Adrenal gland (tissue), 12 donors: ENCODE results near the gene C1orf105. TPM values are rescaled to one million over a fixed set of nuclear protein-coding genes. Genes with fewer than 3 reads are reported as not detected.

Source experiments
- DNase-seq, 7 donors: peaks; one replicate each; pipeline ENCODE4 v3.0.0-alpha.2; 2019 to 2020
- H3K27ac ChIP-seq, 5 donors: fragments of 200-600 bp; sonication (generic) in 4 of 5; 1 replicate in 3 of 5; 2 replicates in 2 of 5; pipeline versions ENCODE4 v1.5.1 to v1.8.0; 2016 to 2020; ENCODE audit warnings: mild to moderate bottlenecking in 1 of 5
- H3K27me3 ChIP-seq: fragments of 200-600 bp; 2 replicates; pipeline ENCODE4 v1.8.0; 2021
- H3K36me3 ChIP-seq, 2 donors: fragments of 200-600 bp; replicated peaks in 1 of 2; 1 replicate in 1 of 2; 2 replicates in 1 of 2; pipeline versions ENCODE4 v1.5.1 to v1.8.0; 2018 to 2022
- H3K4me1 ChIP-seq, 2 donors: fragments of 200-600 bp; replicated peaks in 1 of 2; 1 replicate in 1 of 2; 2 replicates in 1 of 2; pipeline versions ENCODE4 v1.5.1 to v1.8.0; 2018 to 2021
- H3K4me3 ChIP-seq, 4 donors: fragments of 200-600 bp; sonication (generic) in 3 of 4; one replicate each; pipeline ENCODE4 v1.5.1; 2016 to 2018
- H3K9me3 ChIP-seq, 3 donors: fragments of 200-600 bp; sonication (generic) in 1 of 3; replicated peaks in 1 of 3; 1 replicate in 2 of 3; 2 replicates in 1 of 3; pipeline versions ENCODE4 v1.5.1 to v1.8.0; 2016 to 2021
- CTCF ChIP-seq, 6 experiments: fragments of 450-650 bp in 4 of 6; fragments of 200-600 bp in 2 of 6; sonication (generic) in 1 of 6; IDR thresholded peaks; 1 replicate in 5 of 6; 2 replicates in 1 of 6; pipeline versions ENCODE4 v1.5.1 to v1.8.0; 2016 to 2021; ENCODE audit warnings: antibody characterized with exemption in 6 of 6, mild to moderate bottlenecking in 2 of 6, moderate library complexity in 1 of 6
- POLR2A ChIP-seq, 2 donors: fragments of 450-650 bp; IDR thresholded peaks; one replicate each; pipeline ENCODE4 v1.6.1; 2017; ENCODE audit warnings: antibody characterized with exemption in 2 of 2, mild to moderate bottlenecking in 2 of 2, moderate library complexity in 1 of 2
- WGBS, 4 donors: extraction: QIAGEN DNeasy Blood & Tissue Kit in 2 of 4; methylation state at CpG; one replicate each; pipeline versions ENCODE4 v1.1.5 to v1.1.7; 2013 to 2017; 5-methylcytosine and 5-hydroxymethylcytosine counted together
- intact Hi-C, 2 donors: fragments of 100-400 bp; cut with DNase I; formaldehyde crosslinking; loops; one replicate each; pipeline versions ENCODE4 v1.14.1 to v1.15.0; 2022 to 2023
- polyA plus RNA-seq, 3 donors: library from polyadenylated mRNA; stranded (reverse); fragments of 200-250 nt in 2 of 3; fragments of 350-450 nt in 1 of 3; fragmentation: Illumina TruSeq in 1 of 3; extraction: RNeasy Lipid Tissue Mini Kit (QIAGEN cat#74804) in 1 of 3; gene quantifications; one replicate each; pipeline ENCODE4 v1.2.3, GENCODE V29; 2013 to 2014
- total RNA-seq, 9 donors: library from RNA; depleted of rRNA in 4 of 9; stranded (reverse); fragments of >200 nt in 4 of 9; fragments of 120-200 nt in 1 of 9; fragmentation: NEBNext Ultra II Directional in 1 of 9; extraction: Animal tissue kit (Norgen Biotek cat#: 25700) in 1 of 9; gene quantifications; one replicate each; pipeline versions ENCODE4 v1.1.0 to v1.2.4, GENCODE V29; 2013 to 2023
- donor health status: healthy with polysubstance abuse.
- donor health status: Bipolar disorder and iron deficiency.
- donor health status: DM: yes; HTN: yes; CAD: no.
- donor health status: DM: no; HTN: no; CAD: no.
- donor health status: DM: no; HTN: no; CAD: no.
- donor health status: DM: yes; HTN: yes; CAD: no.

C1orf105 gene
- total and polyA plus RNA-seq, 12 donors: 0.37 to 0.80 (median 0.39) TPM; not detected in 9

GRCh38 chr1:172423336-172423735 lies 2.9 kb downstream of the C1orf105 start:
- WGBS, 4 donors: 86 to 100% (median 97%) methylated on average over 2 of the region's 2 CpGs
- intact Hi-C loops: no loop called here
- H3K4me3 ChIP-seq: no peak overlapping the region
- no peak for DNase-seq
- H3K4me1 ChIP-seq: peaks cover 0 to 6% of the 10 kb centered on the region in 2 donors
- H3K36me3 ChIP-seq: no peaks in the 10 kb centered on the region
- no peaks in the 10 kb centered on the region for H3K9me3 ChIP-seq
- H3K27ac ChIP-seq: no peak overlapping the region
- TF ChIP-seq POLR2A (IDR thresholded peaks at IDR 0.05): no peak
- TF ChIP-seq CTCF (IDR thresholded peaks at IDR 0.05): no peak
- H3K27me3 ChIP-seq: no peaks in the 10 kb centered on the region

GRCh38 chr1:172425339-172425738 lies 4.9 kb downstream of the C1orf105 start:
- H3K27me3 ChIP-seq: no peaks in the 10 kb centered on the region
- H3K36me3 ChIP-seq: no peaks in the 10 kb centered on the region
- no peak overlapping the region for H3K4me3 ChIP-seq
- TF ChIP-seq POLR2A (IDR thresholded peaks at IDR 0.05): no peak
- TF ChIP-seq CTCF (IDR thresholded peaks at IDR 0.05): no peak
- no peak overlapping the region for H3K27ac ChIP-seq
- WGBS, 4 donors: 91 to 96% (median 94%) methylated on average over 3 of the region's 3 CpGs
- intact Hi-C loops: no loop called here
- no peaks in the 10 kb centered on the region for H3K9me3 ChIP-seq
- DNase-seq: no peak
- H3K4me1 ChIP-seq: peaks cover 0 to 6% of the 10 kb centered on the region in 2 donors

GRCh38 chr1:172427191-172427590 lies 6.7 kb downstream of the C1orf105 start:
- Histone ChIP-seq H3K27me3 (no peaks in the 10 kb centered on the region), H3K4me1 (peaks cover 0 to 6% of the 10 kb centered on the region in 2 donors), H3K4me3 (no peak overlapping the region), H3K9me3 (no peaks in the 10 kb centered on the region), H3K36me3 (no peaks in the 10 kb centered on the region), H3K27ac (no peak overlapping the region)
- WGBS, 4 donors: 88 to 94% (median 89%) methylated on average over 2 of the region's 2 CpGs
- TF ChIP-seq POLR2A (IDR thresholded peaks at IDR 0.05): no peak
- no peak for TF ChIP-seq CTCF (IDR thresholded peaks at IDR 0.05)
- DNase-seq: no peak
- intact Hi-C loops: no loop called here

- no peak for TF ChIP-seq POLR2A (IDR thresholded peaks at IDR 0.05)
- peak; percentile 66 to 84 (median 68) for TF ChIP-seq CTCF (IDR thresholded peaks at IDR 0.05)
- Histone ChIP-seq H3K4me3 (no peak overlapping the region), H3K9me3 (no peaks in the 10 kb centered on the region), H3K4me1 (peaks cover 0 to 6% of the 10 kb centered on the region in 2 donors), H3K27me3 (no peaks in the 10 kb centered on the region), H3K36me3 (no peaks in the 10 kb centered on the region), H3K27ac (no peak overlapping the region)
- intact Hi-C loops: no loop called here
- WGBS, 4 donors: 58 to 70% (median 65%) methylated on average over 1 of the region's 1 CpG
- peak in 6 of 7 donors; percentile 25 to 70 (median 46) for DNase-seq
Observed at GRCh38 chr1:172429331-172430127, 9.0 kb downstream of the C1orf105 start.
